Adipocyte (in vitro differentiated cells): ENCODE results near the gene TANC1.
"Not testable (repeated sequence)": the region's sequence is repeated elsewhere in the genome, so short reads cannot be mapped to it uniquely, and the experiment has no call there.

Experiments
- DNase-seq: peaks from one replicate; pipeline ENCODE4 v3.0.0-alpha.2; 2015; ENCODE audit warnings: low read depth
- H3K27me3 ChIP-seq: replicated peaks from 2 replicates; pipeline ENCODE4 v1.7.0; 2013; ENCODE audit warnings: mild to moderate bottlenecking, low read length, moderate library complexity; ENCODE audit not compliant: control insufficient read depth, insufficient read depth
- H3K36me3 ChIP-seq: 2 replicates; pipeline ENCODE4 v1.7.0; 2013; ENCODE audit warnings: low read length, mild to moderate bottlenecking, moderate library complexity; ENCODE audit not compliant: control insufficient read depth, insufficient read depth, severe bottlenecking
- H3K4me1 ChIP-seq: 2 replicates; pipeline ENCODE4 v1.7.0; 2013; ENCODE audit warnings: mild to moderate bottlenecking, low read length, moderate library complexity; ENCODE audit not compliant: control insufficient read depth, insufficient read depth
- H3K4me3 ChIP-seq: 2 replicates; pipeline ENCODE4 v1.7.0; 2013; ENCODE audit warnings: mild to moderate bottlenecking, low read length, moderate library complexity
- H3K9ac ChIP-seq: 2 replicates; pipeline ENCODE4 v1.7.0; 2013; ENCODE audit warnings: mild to moderate bottlenecking, low read length, moderate library complexity
- H3K9me3 ChIP-seq: 2 replicates; pipeline ENCODE4 v1.7.0; 2013; ENCODE audit warnings: mild to moderate bottlenecking, low read length, moderate library complexity; ENCODE audit not compliant: control insufficient read depth

The TANC1 gene

DNA sequence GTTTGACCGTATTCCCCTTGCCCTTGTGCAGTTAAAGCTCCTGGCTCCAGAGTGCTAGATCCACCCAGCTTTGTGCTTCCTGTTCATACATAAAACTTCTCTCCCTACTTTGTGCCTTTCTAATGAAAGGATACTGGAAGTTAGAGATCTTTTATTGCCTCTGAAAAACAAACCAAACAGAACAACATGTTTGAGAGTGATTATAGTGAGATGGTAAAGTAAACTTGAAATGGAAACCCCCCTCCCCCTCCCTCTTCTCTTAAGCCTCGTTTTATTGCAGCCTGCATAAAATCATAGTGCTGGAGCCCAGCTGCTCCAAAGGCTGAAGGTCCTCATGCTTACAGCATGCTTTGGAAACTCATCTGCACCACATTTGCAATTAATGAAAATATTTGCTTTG is 125.1 kb downstream of the TANC1 start:
- H3K4me1 ChIP-seq, result peaks cover 58% of the 10 kb centered on the region
- no peaks in the 10 kb centered on the region for H3K27me3 ChIP-seq
- no peaks in the 10 kb centered on the region for H3K36me3 ChIP-seq
- H3K4me3 ChIP-seq, result no peak overlapping the region
- H3K9me3 ChIP-seq, result peaks cover 15% of the 10 kb centered on the region
- H3K9ac ChIP-seq, result no peak overlapping the region
- peak; percentile 51 for DNase-seq

DNA sequence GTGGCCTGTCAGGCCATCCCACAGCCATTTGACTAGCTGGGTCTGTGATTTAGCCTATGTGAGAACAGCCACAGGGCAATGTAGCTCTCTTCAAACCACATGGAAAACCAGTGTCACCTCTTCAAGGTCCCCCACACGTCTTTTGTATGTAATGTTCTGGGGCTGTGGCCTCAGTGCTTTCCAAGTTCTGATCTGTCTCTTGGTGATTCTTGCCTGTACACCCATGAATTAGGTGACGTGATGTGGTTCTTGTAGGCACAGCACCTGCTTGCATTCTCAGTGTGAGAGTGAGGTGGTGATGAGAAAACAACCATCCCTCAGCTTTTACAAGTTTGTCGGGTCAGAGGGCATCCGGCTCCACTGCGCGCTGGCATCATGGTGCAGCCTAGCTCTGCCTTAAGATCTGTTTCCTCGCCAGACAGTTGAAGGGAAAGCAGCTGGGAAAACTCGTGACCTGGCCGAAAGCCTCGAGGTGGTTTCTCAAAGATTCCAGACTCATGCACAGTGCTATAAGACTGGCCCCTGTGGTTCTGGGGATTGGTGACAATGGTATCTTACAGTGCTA is 125.8 kb downstream of the TANC1 start:
- peaks cover 15% of the 10 kb centered on the region for H3K9me3 ChIP-seq
- no peaks in the 10 kb centered on the region for H3K36me3 ChIP-seq
- no peak overlapping the region for H3K9ac ChIP-seq
- peaks cover 59% of the 10 kb centered on the region for H3K4me1 ChIP-seq
- no peaks in the 10 kb centered on the region for H3K27me3 ChIP-seq
- no peak overlapping the region for H3K4me3 ChIP-seq
- DNase-seq, result peak; percentile 59

DNA sequence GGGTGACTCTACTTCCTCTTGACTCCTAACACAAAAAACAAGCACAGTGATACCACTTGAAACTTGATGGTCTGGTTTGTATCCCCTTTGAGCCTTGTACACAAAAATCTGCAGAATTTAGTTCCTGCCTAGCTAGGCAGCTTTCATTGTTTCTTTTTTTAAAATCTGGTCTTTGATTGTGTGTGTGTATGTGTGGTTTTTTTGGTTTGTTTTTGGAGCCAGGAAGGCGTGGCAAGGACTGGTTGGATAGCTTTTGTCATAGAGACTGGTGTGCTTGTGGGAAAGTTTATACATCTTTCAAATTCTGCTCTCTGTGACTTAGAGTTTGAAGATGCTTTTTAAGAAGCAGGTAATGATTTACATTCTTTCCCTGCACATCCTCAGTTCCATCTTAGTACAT is 127.4 kb downstream of the TANC1 start:
- H3K27me3 ChIP-seq, result no peaks in the 10 kb centered on the region
- peaks cover 15% of the 10 kb centered on the region for H3K9me3 ChIP-seq
- no peak overlapping the region for H3K4me3 ChIP-seq
- no peak for DNase-seq
- no peak overlapping the region for H3K9ac ChIP-seq
- peaks cover 48% of the 10 kb centered on the region for H3K4me1 ChIP-seq
- no peaks in the 10 kb centered on the region for H3K36me3 ChIP-seq

GRCh38 chr2:159096302-159096855 is 127.9 kb downstream of the TANC1 start:
- not testable (repeated sequence) for H3K4me3 ChIP-seq, DNase-seq, H3K9ac ChIP-seq, H3K36me3 ChIP-seq, H3K27me3 ChIP-seq
- Histone ChIP-seq H3K4me1 (peaks cover 43% of the 10 kb centered on the region), H3K9me3 (peaks cover 15% of the 10 kb centered on the region)

GRCh38 chr2:159096901-159097300 is 128.5 kb downstream of the TANC1 start:
- no peaks in the 10 kb centered on the region for H3K27me3 ChIP-seq
- no peak for DNase-seq
- H3K9ac ChIP-seq, result no peak overlapping the region
- H3K36me3 ChIP-seq, result no peaks in the 10 kb centered on the region
- H3K4me3 ChIP-seq, result no peak overlapping the region
- peaks cover 38% of the 10 kb centered on the region for H3K4me1 ChIP-seq
- H3K9me3 ChIP-seq, result peaks cover 15% of the 10 kb centered on the region

GRCh38 chr2:159098361-159098760 is 129.9 kb downstream of the TANC1 start:
- no peaks in the 10 kb centered on the region for H3K36me3 ChIP-seq
- H3K4me1 ChIP-seq, result peaks cover 24% of the 10 kb centered on the region
- no peaks in the 10 kb centered on the region for H3K27me3 ChIP-seq
- H3K9ac ChIP-seq, result no peak overlapping the region
- peaks cover 15% of the 10 kb centered on the region for H3K9me3 ChIP-seq
- no peak overlapping the region for H3K4me3 ChIP-seq
- peak; percentile 51 for DNase-seq

DNA sequence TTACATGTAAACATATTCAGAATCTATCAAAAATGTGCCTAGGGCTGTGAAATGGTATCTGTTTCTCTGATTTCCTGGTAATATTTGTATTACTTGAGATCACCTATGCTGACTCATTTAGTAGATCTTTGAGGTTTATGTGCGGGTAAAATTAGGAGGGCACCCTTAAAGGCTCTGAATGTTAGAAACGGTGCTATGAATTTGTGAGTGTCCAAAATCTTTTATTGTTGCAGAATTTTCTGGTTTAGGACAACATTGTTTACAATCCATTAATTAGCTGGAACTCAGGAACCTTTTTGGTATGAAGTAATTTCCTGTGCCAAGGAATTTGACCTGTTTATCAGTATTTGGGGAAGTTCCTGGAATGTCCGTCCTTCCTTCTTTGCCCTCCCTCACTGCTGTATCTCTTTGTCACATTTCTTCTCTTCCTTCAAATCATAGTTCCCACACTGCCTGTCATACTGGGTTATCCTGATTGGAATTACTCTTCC is 130.5 kb downstream of the TANC1 start:
- Histone ChIP-seq H3K36me3 (no peaks in the 10 kb centered on the region), H3K4me1 (peaks cover 18% of the 10 kb centered on the region), H3K27me3 (no peaks in the 10 kb centered on the region), H3K9me3 (peaks cover 15% of the 10 kb centered on the region), H3K9ac (no peak overlapping the region), H3K4me3 (no peak overlapping the region)
- DNase-seq, result peak; percentile 42

- Histone ChIP-seq H3K9me3 (peaks cover 2% of the 10 kb centered on the region), H3K4me1 (peaks cover 17% of the 10 kb centered on the region), H3K9ac (no peak overlapping the region), H3K36me3 (no peaks in the 10 kb centered on the region), H3K27me3 (no peaks in the 10 kb centered on the region), H3K4me3 (no peak overlapping the region)
- no peak for DNase-seq
Observed at GRCh38 chr2:159101755-159102489, 133.5 kb downstream of the TANC1 start.

GRCh38 chr2:159103411-159103810 is 135.0 kb downstream of the TANC1 start:
- H3K36me3 ChIP-seq, result no peaks in the 10 kb centered on the region
- DNase-seq, result no peak
- H3K4me3 ChIP-seq, result no peak overlapping the region
- no peaks in the 10 kb centered on the region for H3K27me3 ChIP-seq
- no peak overlapping the region for H3K9ac ChIP-seq
- peaks cover 16% of the 10 kb centered on the region for H3K4me1 ChIP-seq
- no peaks in the 10 kb centered on the region for H3K9me3 ChIP-seq

DNA sequence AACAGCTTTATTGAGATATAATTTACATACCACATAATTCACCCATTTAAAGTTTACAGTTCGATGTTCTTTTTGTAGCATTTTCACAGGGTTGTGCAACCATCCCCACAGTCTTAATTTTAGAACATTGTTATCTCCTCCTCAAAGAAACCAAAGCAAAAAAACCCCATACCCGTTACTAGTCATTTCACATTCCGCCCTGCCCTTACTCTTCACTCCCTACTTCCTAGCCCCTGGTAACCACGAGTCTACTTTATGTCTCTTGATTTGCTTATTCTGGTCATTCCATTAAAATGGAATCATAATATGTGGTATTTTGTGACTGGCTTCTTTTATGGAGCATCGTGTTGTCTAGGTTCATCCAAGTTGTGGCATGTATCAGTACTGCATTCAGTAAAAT is 137.7 kb downstream of the TANC1 start:
- Histone ChIP-seq H3K9me3 (no peaks in the 10 kb centered on the region), H3K27me3 (no peaks in the 10 kb centered on the region), H3K9ac (no peak overlapping the region), H3K36me3 (no peaks in the 10 kb centered on the region), H3K4me1 (peaks cover 3% of the 10 kb centered on the region), H3K4me3 (no peak overlapping the region)
- peak; percentile 63 for DNase-seq

- H3K36me3 ChIP-seq, result no peaks in the 10 kb centered on the region
- DNase-seq, result no peak
- H3K4me1 ChIP-seq, result peaks cover 3% of the 10 kb centered on the region
- H3K9me3 ChIP-seq, result no peaks in the 10 kb centered on the region
- H3K9ac ChIP-seq, result no peak overlapping the region
- no peaks in the 10 kb centered on the region for H3K27me3 ChIP-seq
- no peak overlapping the region for H3K4me3 ChIP-seq
Observed at GRCh38 chr2:159108181-159108893, 139.9 kb downstream of the TANC1 start.
